ENCODE measurements around the gene BORCS5.

DNA sequence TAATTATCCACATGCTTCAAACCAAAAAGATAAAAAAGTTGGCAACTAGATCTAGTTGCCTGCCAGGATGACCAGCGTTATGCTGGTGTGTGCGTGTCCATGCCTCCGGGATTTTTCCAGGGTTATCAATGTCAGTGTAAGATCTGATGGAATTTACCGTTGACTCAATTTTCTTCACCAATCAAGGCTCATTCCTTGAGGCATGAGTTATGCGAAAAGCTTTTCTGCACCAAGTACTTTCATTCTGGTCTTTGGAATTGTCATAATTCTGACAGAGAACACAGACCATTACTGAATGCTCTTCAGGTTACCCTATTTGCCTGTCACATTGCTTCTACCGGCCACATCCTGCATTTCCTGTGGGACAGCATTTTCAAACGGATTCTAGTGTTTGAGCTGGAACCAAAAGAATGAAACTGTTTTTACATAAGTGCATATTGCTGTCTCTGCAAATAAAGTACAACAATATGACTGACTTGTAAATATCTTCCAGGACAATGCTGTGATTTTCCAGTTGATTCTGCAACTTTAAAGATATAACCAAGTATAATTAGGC is 114.0 kb downstream of the BORCS5 start:
- TF ChIP-seq, protein P1, sequence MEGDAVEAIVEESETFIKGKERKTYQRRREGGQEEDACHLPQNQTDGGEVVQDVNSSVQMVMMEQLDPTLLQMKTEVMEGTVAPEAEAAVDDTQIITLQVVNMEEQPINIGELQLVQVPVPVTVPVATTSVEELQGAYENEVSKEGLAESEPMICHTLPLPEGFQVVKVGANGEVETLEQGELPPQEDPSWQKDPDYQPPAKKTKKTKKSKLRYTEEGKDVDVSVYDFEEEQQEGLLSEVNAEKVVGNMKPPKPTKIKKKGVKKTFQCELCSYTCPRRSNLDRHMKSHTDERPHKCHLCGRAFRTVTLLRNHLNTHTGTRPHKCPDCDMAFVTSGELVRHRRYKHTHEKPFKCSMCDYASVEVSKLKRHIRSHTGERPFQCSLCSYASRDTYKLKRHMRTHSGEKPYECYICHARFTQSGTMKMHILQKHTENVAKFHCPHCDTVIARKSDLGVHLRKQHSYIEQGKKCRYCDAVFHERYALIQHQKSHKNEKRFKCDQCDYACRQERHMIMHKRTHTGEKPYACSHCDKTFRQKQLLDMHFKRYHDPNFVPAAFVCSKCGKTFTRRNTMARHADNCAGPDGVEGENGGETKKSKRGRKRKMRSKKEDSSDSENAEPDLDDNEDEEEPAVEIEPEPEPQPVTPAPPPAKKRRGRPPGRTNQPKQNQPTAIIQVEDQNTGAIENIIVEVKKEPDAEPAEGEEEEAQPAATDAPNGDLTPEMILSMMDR (IDR thresholded peaks at IDR 0.05) = no peak
- TF ChIP-seq POLR2A (IDR thresholded peaks at IDR 0.05) = no peak

All from body of pancreas (tissue), 4 donors.